GM12878 (cell line): ENCODE results near the gene CDH20. TPM values are rescaled to one million over a fixed set of nuclear protein-coding genes. Genes with fewer than 3 reads are reported as not detected.

Source experiments
- ATAC-seq: fragments of 200-7000 bp; cut with Tn5 transposase; 3 replicates; pipeline ENCODE4 v1.9.1; 2020; ENCODE audit warnings: mild to moderate bottlenecking, moderate library complexity
- BruUV-seq: library from RNA; stranded (reverse); fragments of 400-500 nt; replicated peaks from 2 replicates; lab custom pipeline; 2021; lab: Mats Ljungman, UMichigan
- CTCF ChIA-PET: fragments of 300-600 bp; sonication (Branson Sonifier 250); formaldehyde crosslinking; extraction: SDS; loops from one replicate; lab custom pipeline; 2021; ENCODE audit warnings: inconsistent platforms; lab: Yijun Ruan, JAX
- POLR2A ChIA-PET: fragments of 350-600 bp; formaldehyde crosslinking; extraction: SDS; loops from one replicate; lab custom pipeline; 2021; ENCODE audit warnings: inconsistent platforms; lab: Charles Lee
- RAD21 ChIA-PET: fragments of 300-600 bp; sonication (Branson Sonifier 250); formaldehyde crosslinking; loops from one replicate; lab custom pipeline; 2023; ENCODE audit warnings: antibody characterized with exemption; ENCODE audit not compliant: unreplicated experiment; lab: Charles Lee
- SMC1A ChIA-PET: fragments of 300-600 bp; sonication (Branson Sonifier 250); formaldehyde crosslinking; loops from one replicate; lab custom pipeline; 2023; ENCODE audit not compliant: unreplicated experiment, uncharacterized antibody; lab: Charles Lee
- DNase-seq: peaks from one replicate; pipeline ENCODE4 v3.0.0-alpha.2; 2011; ENCODE audit warnings: low read depth, low spot score
- FAIRE-seq: peaks from 3 replicates; lab custom pipeline; 2011; peaks lifted over from hg19 to GRCh38; lab: Jason Lieb, UNC
- H2AFZ ChIP-seq: 2 replicates; pipeline ENCODE4 v1.6.0; 2011; ENCODE audit warnings: low read depth, low read length, control low read depth; ENCODE audit not compliant: control insufficient read depth
- H3K27ac ChIP-seq: 2 replicates; pipeline ENCODE4 v1.5.1; 2011; ENCODE audit warnings: control low read depth; ENCODE audit not compliant: control insufficient read depth, insufficient read depth
- H3K27me3 ChIP-seq, 2 experiments: replicated peaks in 1 of 2; 2 replicates each; pipeline versions ENCODE4 v1.6.0 to v1.6.1; 2011; ENCODE audit warnings: low read length in 1 of 2; ENCODE audit not compliant: control insufficient read depth in 2 of 2, insufficient read depth in 2 of 2
- H3K36me3 ChIP-seq, 2 experiments: 2 replicates each; pipeline ENCODE4 v1.5.1; 2011; ENCODE audit warnings: low read length in 1 of 2; ENCODE audit not compliant: control insufficient read depth in 2 of 2, insufficient read depth in 2 of 2
- H3K4me1 ChIP-seq: 2 replicates; pipeline ENCODE4 v1.6.1; 2011; ENCODE audit warnings: mild to moderate bottlenecking, low read length, moderate library complexity, mixed read lengths; ENCODE audit not compliant: control insufficient read depth, insufficient read depth
- H3K4me2 ChIP-seq: 2 replicates; pipeline ENCODE4 v1.6.0; 2011; ENCODE audit warnings: control low read depth; ENCODE audit not compliant: control insufficient read depth, insufficient read depth
- H3K4me3 ChIP-seq: fragments of 200-600 bp; sonication (generic); 2 replicates; pipeline ENCODE4 v1.5.1; 2016
- H3K79me2 ChIP-seq: 2 replicates; pipeline ENCODE4 v1.6.0; 2011; ENCODE audit warnings: low read length; ENCODE audit not compliant: control insufficient read depth, insufficient read depth
- H3K9ac ChIP-seq: 2 replicates; pipeline ENCODE4 v1.8.0; 2011; ENCODE audit warnings: low read length, control low read depth, mixed read lengths; ENCODE audit not compliant: control insufficient read depth, insufficient read depth
- H3K9me3 ChIP-seq: replicated peaks from 3 replicates; pipeline ENCODE4 v1.5.1; 2011; ENCODE audit warnings: mild to moderate bottlenecking, low read length; ENCODE audit not compliant: control insufficient read depth, insufficient read depth
- H4K20me1 ChIP-seq: 2 replicates; pipeline ENCODE4 v1.6.0; 2011; ENCODE audit not compliant: control insufficient read depth, insufficient read depth
- CBX5 ChIP-seq: sonication (generic); IDR thresholded peaks from 2 replicates; pipeline ENCODE4 v1.6.1; 2016; ENCODE audit warnings: low read depth, moderate library complexity, mild to moderate bottlenecking, inconsistent platforms
- IRF3 ChIP-seq: fragments of 450-650 bp; IDR thresholded peaks from 2 replicates; pipeline ENCODE4 v1.6.1; 2014; ENCODE audit warnings: mild to moderate bottlenecking
- MAX ChIP-seq: IDR thresholded peaks from 2 replicates; pipeline ENCODE4 v1.6.1; 2012; ENCODE audit warnings: low read depth, low read length, improper control_type of control experiment
- NFXL1 ChIP-seq: fragments of 450-650 bp; IDR thresholded peaks from 2 replicates; pipeline ENCODE4 v1.6.1; 2017; ENCODE audit warnings: antibody characterized with exemption, mild to moderate bottlenecking, borderline replicate concordance
- NR2C2 ChIP-seq: IDR thresholded peaks from 2 replicates; pipeline ENCODE4 v1.6.1; 2011; ENCODE audit warnings: borderline replicate concordance, low read depth; ENCODE audit not compliant: control insufficient read depth, insufficient read length
- SMAD1 ChIP-seq: fragments of 450-650 bp; IDR thresholded peaks from 2 replicates; pipeline ENCODE4 v1.6.1; 2018; ENCODE audit warnings: mild to moderate bottlenecking, low read depth; ENCODE audit not compliant: partially characterized antibody
- SP1 ChIP-seq: IDR thresholded peaks from one replicate; pipeline ENCODE4 v1.6.1; 2011; ENCODE audit warnings: low read depth, low read length
- USF2 ChIP-seq: IDR thresholded peaks from 2 replicates; pipeline ENCODE4 v1.6.1; 2011; ENCODE audit warnings: low read depth, low read length, improper control_type of control experiment, borderline replicate concordance
- WRNIP1 ChIP-seq: IDR thresholded peaks from 2 replicates; pipeline ENCODE4 v1.6.1; 2011; ENCODE audit warnings: low read depth, low read length, improper control_type of control experiment, borderline replicate concordance
- ZBTB4 ChIP-seq: fragments of 450-650 bp; formaldehyde crosslinking; IDR thresholded peaks from 2 replicates; pipeline ENCODE4 v1.4.0; 2022; ENCODE audit warnings: mild to moderate bottlenecking, moderate library complexity
- ZNF24 ChIP-seq: fragments of 450-650 bp; IDR thresholded peaks from 2 replicates; pipeline ENCODE4 v1.6.1; 2017; ENCODE audit warnings: antibody characterized with exemption, mild to moderate bottlenecking
- ZNF384 ChIP-seq: IDR thresholded peaks from 2 replicates; pipeline ENCODE4 v1.6.1; 2012; ENCODE audit warnings: low read depth, mild to moderate bottlenecking, low read length, improper control_type of control experiment, borderline replicate concordance
- WGBS: methylation state at CpG from one replicate; pipeline ENCODE4 v1.1.6; 2016; ENCODE audit warnings: low lambda C conversion rate; ENCODE audit not compliant: insufficient replicate concordance, insufficient coverage; ENCODE audit errors: missing lambda C conversion rate; 5-methylcytosine and 5-hydroxymethylcytosine counted together
- in situ Hi-C: fragments of 300-500 bp; cut with MboI; formaldehyde crosslinking; loops from 9 replicates; pipeline ENCODE4 v1.14.3; 2018; ENCODE audit warnings: mixed read lengths
- intact Hi-C: fragments of 100-400 bp; cut with micrococcal nuclease; formaldehyde crosslinking; loops from one replicate; pipeline ENCODE4 v1.14.2; 2022; ENCODE audit not compliant: unreplicated experiment
- polyA plus RNA-seq, 11 experiments: library from polyadenylated mRNA; depleted of rRNA in 4 of 11; unstranded in 6 of 11; stranded (reverse) in 5 of 11; fragments of >200 nt; fragmentation: Nextera tagmentation in 4 of 11; fragmentation: Illumina TruSeq in 1 of 11; extraction: Ambion mirVana in 4 of 11; extraction: Trizol in 1 of 11; gene quantifications; 1 replicate in 1 of 11; 2 replicates in 10 of 11; pipeline versions ENCODE4 v1.2.1 to v1.2.3, GENCODE V29; 2011 to 2016; ENCODE audit warnings: inconsistent platforms in 2 of 11, missing spikeins in 2 of 11, low read depth in 1 of 11
- total RNA-seq, 4 experiments: library from RNA; depleted of rRNA in 3 of 4; stranded (reverse); fragments of >200 nt in 3 of 4; fragmentation: Illumina TruSeq in 1 of 4; extraction: Trizol in 1 of 4; gene quantifications; 2 replicates each; pipeline versions ENCODE4 v1.2.1 to v1.2.3, GENCODE V29; 2013 to 2021
- TF ChIP-seq, protein P1 (sequence below): fragments of 450-650 bp; formaldehyde crosslinking; IDR thresholded peaks from 2 replicates; pipeline ENCODE4 v1.4.0; 2020; ENCODE audit warnings: mild to moderate bottlenecking, moderate library complexity

Gene CDH20
- total and polyA plus RNA-seq, 10 of the 15 experiments (the other 5 are each of a cell fraction or from before 2014, with no cell fraction given): not detected

DNA sequence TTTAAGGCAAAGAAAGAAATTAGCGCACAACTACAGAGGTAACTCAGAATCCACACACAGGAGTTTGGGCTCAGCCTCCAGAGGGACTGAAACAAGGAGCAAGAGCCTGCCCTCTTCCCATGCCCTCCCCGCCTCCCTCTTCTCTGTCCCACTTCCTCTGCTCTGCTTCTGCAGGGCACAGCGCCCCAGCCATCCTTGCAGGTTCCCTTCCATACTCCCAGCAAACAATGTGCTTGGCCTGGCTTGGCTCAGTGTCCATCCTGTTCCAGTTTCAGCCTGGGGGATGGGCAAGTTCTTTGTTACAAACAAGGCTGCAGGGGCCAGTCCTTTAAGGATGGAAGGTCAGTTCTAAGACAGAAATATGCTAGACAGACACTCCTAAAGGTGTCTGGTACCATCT is 133.5 kb downstream of the CDH20 start:
- Histone ChIP-seq H3K4me3 (no peak overlapping the region), H4K20me1 (no peaks in the 10 kb centered on the region), H3K36me3 (no peaks in the 10 kb centered on the region), H3K27me3 (no peaks in the 10 kb centered on the region), H3K9ac (no peak overlapping the region), H3K9me3 (no peaks in the 10 kb centered on the region), H3K4me1 (no peaks in the 10 kb centered on the region), H3K79me2 (no peaks in the 10 kb centered on the region), H2AFZ (no peak overlapping the region), H3K27ac (no peak overlapping the region), H3K4me2 (no peak overlapping the region)
- ChIA-PET CTCF (no interaction called here), SMC1A (no interaction called here), RAD21 (no interaction called here), POLR2A (no interaction called here)
- intact Hi-C loops: no loop called here
- 15% methylated on average over 3 of the region's 3 CpGs for WGBS
- no peak for FAIRE-seq
- in situ Hi-C loops: no loop called here
- BruUV-seq: no TSS peak
- no peak for ATAC-seq
- DNase-seq: no peak
- TF ChIP-seq ZNF24 (no peak), NFXL1 (no peak), MAX (no peak), CBX5 (no peak), IRF3 (no peak), NR2C2 (no peak), ZBTB4 (CRISPR knock-in tag) (no peak), SMAD1 (no peak), USF2 (no peak), ZNF384 (no peak), WRNIP1 (no peak), SP1 (no peak)
- TF ChIP-seq, protein P1, sequence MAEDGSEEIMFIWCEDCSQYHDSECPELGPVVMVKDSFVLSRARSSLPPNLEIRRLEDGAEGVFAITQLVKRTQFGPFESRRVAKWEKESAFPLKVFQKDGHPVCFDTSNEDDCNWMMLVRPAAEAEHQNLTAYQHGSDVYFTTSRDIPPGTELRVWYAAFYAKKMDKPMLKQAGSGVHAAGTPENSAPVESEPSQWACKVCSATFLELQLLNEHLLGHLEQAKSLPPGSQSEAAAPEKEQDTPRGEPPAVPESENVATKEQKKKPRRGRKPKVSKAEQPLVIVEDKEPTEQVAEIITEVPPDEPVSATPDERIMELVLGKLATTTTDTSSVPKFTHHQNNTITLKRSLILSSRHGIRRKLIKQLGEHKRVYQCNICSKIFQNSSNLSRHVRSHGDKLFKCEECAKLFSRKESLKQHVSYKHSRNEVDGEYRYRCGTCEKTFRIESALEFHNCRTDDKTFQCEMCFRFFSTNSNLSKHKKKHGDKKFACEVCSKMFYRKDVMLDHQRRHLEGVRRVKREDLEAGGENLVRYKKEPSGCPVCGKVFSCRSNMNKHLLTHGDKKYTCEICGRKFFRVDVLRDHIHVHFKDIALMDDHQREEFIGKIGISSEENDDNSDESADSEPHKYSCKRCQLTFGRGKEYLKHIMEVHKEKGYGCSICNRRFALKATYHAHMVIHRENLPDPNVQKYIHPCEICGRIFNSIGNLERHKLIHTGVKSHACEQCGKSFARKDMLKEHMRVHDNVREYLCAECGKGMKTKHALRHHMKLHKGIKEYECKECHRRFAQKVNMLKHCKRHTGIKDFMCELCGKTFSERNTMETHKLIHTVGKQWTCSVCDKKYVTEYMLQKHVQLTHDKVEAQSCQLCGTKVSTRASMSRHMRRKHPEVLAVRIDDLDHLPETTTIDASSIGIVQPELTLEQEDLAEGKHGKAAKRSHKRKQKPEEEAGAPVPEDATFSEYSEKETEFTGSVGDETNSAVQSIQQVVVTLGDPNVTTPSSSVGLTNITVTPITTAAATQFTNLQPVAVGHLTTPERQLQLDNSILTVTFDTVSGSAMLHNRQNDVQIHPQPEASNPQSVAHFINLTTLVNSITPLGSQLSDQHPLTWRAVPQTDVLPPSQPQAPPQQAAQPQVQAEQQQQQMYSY (CRISPR knock-in tag): no peak
